Upper lobe of left lung (tissue), 6 donors: ENCODE results near the gene TOMM20. TPM values are rescaled to one million over a fixed set of nuclear protein-coding genes. Genes with fewer than 3 reads are reported as not detected.

ENCODE experiments used
- ATAC-seq, 2 donors: fragments of 200-7000 bp; cut with Tn5 transposase; one replicate each; pipeline ENCODE4 v1.9.1; 2022; ENCODE audit warnings: mild to moderate bottlenecking in 2 of 2, moderate library complexity in 2 of 2; ENCODE audit not compliant: low FRiP score in 2 of 2
- DNase-seq, 2 donors: peaks; one replicate each; pipeline ENCODE4 v3.0.0-alpha.2; 2019 to 2020
- H3K27ac ChIP-seq, 4 donors: fragments of 200-600 bp; sonication (generic); one replicate each; pipeline ENCODE4 v1.5.1; 2016 to 2019
- H3K27me3 ChIP-seq, 4 donors: fragments of 200-600 bp; sonication (generic); one replicate each; pipeline ENCODE4 v1.5.1; 2017 to 2019
- H3K36me3 ChIP-seq, 4 donors: fragments of 200-600 bp; sonication (generic); one replicate each; pipeline ENCODE4 v1.5.1; 2016 to 2019
- H3K4me1 ChIP-seq, 4 donors: fragments of 200-600 bp; sonication (generic); one replicate each; pipeline ENCODE4 v1.5.1; 2018 to 2019
- H3K4me3 ChIP-seq, 4 donors: fragments of 200-600 bp; sonication (generic); one replicate each; pipeline ENCODE4 v1.5.1; 2017 to 2019; ENCODE audit warnings: mild to moderate bottlenecking in 2 of 4, moderate library complexity in 1 of 4
- H3K9me3 ChIP-seq, 4 donors: fragments of 200-600 bp; sonication (generic); one replicate each; pipeline ENCODE4 v1.5.1; 2018 to 2019
- CTCF ChIP-seq, 6 experiments: fragments of 450-650 bp in 4 of 6; fragments of 200-600 bp in 2 of 6; sonication (generic) in 2 of 6; IDR thresholded peaks; one replicate each; pipeline ENCODE4 v1.5.1; 2016 to 2019; ENCODE audit warnings: antibody characterized with exemption in 6 of 6
- EP300 ChIP-seq, 4 donors: sonication (generic); formaldehyde crosslinking; IDR thresholded peaks; one replicate each; pipeline ENCODE4 v1.5.1; 2017; ENCODE audit warnings: antibody characterized with exemption in 4 of 4, control low read depth in 2 of 4
- POLR2A ChIP-seq, 4 donors: fragments of 450-650 bp; IDR thresholded peaks; one replicate each; pipeline ENCODE4 v1.5.1; 2016 to 2017; ENCODE audit warnings: antibody characterized with exemption in 4 of 4, mild to moderate bottlenecking in 2 of 4
- POLR2AphosphoS5 ChIP-seq, 2 donors: sonication (generic); formaldehyde crosslinking; IDR thresholded peaks; one replicate each; pipeline ENCODE4 v1.5.1; 2017; ENCODE audit warnings: antibody characterized with exemption in 2 of 2
- WGBS, 2 donors: methylation state at CpG; one replicate each; pipeline ENCODE4 v1.1.5; 2017 to 2018; 5-methylcytosine and 5-hydroxymethylcytosine counted together
- total RNA-seq, 6 donors: library from RNA; depleted of rRNA in 4 of 6; stranded (reverse); fragments of >200 nt in 4 of 6; gene quantifications; one replicate each; pipeline versions ENCODE4 v1.1.0 to v1.2.1, GENCODE V29; 2016 to 2021
- donor health status: DM: no; HTN: no; CAD: no; lungs with moderate emphysema.
- donor health status: DM: no; HTN: yes; CAD: no; lungs with severe emphysema.

The TOMM20 gene
- total RNA-seq, 6 donors from 2014 or later, result 37.6 to 124 (median 89.8) TPM

DNA sequence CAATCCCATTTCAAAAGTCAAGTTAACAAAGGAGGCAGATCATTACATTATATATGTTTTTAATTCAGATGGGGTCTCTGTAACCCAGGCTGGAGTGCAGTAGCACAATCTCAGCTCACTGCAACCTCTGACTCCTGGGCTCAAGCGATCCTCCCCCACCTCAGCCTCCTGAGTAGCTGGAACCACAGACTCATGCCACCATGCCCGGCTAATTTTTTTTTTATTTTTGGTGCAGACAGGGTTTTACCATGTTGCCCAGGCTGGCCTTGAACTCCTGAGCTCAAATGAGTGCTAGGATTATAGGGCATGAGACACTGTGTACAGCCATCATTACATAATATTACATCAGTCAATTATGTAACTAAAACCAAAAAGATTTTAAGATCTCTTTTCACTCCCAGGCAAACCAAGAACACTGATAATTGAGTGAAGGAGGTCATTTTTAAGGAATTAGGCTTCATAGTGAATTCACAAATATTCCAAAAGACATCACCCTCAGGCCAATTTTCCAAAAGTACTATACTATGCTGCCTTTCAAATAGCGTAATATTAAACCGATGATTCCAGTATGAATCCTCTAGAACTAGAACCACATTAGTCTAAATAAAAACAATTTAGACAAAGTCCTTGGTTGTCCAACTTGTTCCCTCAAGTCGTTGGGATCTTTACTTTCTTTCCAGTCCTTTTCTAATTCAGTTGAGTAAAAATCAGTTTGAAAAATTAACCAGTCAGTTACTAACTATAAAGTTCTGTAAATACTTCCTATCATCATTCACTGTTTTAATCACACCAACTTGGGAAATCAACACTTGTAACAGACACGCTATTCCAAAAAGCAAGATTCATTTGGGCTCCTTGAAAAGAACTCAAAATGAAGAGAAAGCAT is 16.1 kb downstream of the TOMM20 start:
- no peaks in the 10 kb centered on the region for H3K9me3 ChIP-seq
- TF ChIP-seq EP300 (IDR thresholded peaks at IDR 0.05), result no peak
- TF ChIP-seq CTCF (IDR thresholded peaks at IDR 0.05), result no peak
- TF ChIP-seq POLR2AphosphoS5 (IDR thresholded peaks at IDR 0.05), result no peak
- TF ChIP-seq POLR2A (IDR thresholded peaks at IDR 0.05), result no peak
- DNase-seq (no peak), ATAC-seq (no peak)
- H3K4me3 ChIP-seq, result no peak overlapping the region
- WGBS, 2 donors, result 91 to 93% methylated on average over 6 of the region's 6 CpGs
- no peaks in the 10 kb centered on the region for H3K4me1 ChIP-seq
- no peaks in the 10 kb centered on the region for H3K27me3 ChIP-seq
- no peak overlapping the region for H3K27ac ChIP-seq
- peaks cover 18 to 89% (median 62%) of the 10 kb centered on the region in 4 donors for H3K36me3 ChIP-seq

GRCh38 chr1:235111107-235111506 is 17.5 kb downstream of the TOMM20 start:
- 93% methylated on average over 3 of the region's 3 CpGs for WGBS, 2 donors
- H3K4me1 ChIP-seq, result no peaks in the 10 kb centered on the region
- H3K27ac ChIP-seq, result no peak overlapping the region
- H3K36me3 ChIP-seq, result peaks cover 18 to 79% (median 60%) of the 10 kb centered on the region in 4 donors
- ATAC-seq (no peak), DNase-seq (no peak)
- TF ChIP-seq CTCF (IDR thresholded peaks at IDR 0.05), result no peak
- no peak for TF ChIP-seq POLR2A (IDR thresholded peaks at IDR 0.05)
- no peak for TF ChIP-seq EP300 (IDR thresholded peaks at IDR 0.05)
- TF ChIP-seq POLR2AphosphoS5 (IDR thresholded peaks at IDR 0.05), result no peak
- H3K27me3 ChIP-seq, result no peaks in the 10 kb centered on the region
- H3K4me3 ChIP-seq, result no peak overlapping the region
- no peaks in the 10 kb centered on the region for H3K9me3 ChIP-seq

DNA sequence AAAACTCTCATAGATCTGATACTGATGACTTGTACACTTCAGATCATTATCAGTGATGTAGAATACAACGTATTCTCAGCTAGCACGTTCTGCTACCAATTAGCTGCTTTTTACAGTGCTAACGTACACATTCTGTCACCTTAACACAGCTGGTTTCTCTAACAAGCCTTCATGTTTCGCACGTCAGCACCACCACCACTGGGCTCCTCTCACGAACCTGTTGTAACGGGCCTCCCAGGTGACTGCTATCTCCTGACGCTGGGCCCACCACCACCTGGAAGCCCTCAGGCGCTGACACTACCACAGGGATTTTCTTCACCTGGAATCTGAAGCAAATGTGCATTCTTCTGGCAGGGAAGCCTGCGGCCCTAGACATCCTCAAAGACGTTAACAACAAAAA is 19.8 kb downstream of the TOMM20 start:
- Histone ChIP-seq H3K4me1 (peaks cover 7 to 10% (median 8%) of the 10 kb centered on the region in 4 donors), H3K4me3 (no peak overlapping the region), H3K9me3 (no peaks in the 10 kb centered on the region), H3K27ac (no peak overlapping the region), H3K36me3 (peaks cover 8 to 59% (median 49%) of the 10 kb centered on the region in 4 donors), H3K27me3 (no peaks in the 10 kb centered on the region)
- no peak for TF ChIP-seq EP300 (IDR thresholded peaks at IDR 0.05)
- TF ChIP-seq POLR2AphosphoS5 (IDR thresholded peaks at IDR 0.05), result no peak
- no peak for TF ChIP-seq POLR2A (IDR thresholded peaks at IDR 0.05)
- no peak for TF ChIP-seq CTCF (IDR thresholded peaks at IDR 0.05)
- WGBS, 2 donors, result 92 to 96% methylated on average over 11 of the region's 11 CpGs
- no peak for DNase-seq
- no peak for ATAC-seq

- Histone ChIP-seq H3K27ac (no peak overlapping the region), H3K27me3 (no peaks in the 10 kb centered on the region), H3K9me3 (no peaks in the 10 kb centered on the region), H3K4me1 (peaks cover 9 to 11% (median 10%) of the 10 kb centered on the region in 4 donors), H3K4me3 (no peak overlapping the region), H3K36me3 (peaks cover 2 to 52% (median 43%) of the 10 kb centered on the region in 4 donors)
- DNase-seq, result no peak
- ATAC-seq, result no peak
- TF ChIP-seq POLR2A (IDR thresholded peaks at IDR 0.05) (no peak), CTCF (IDR thresholded peaks at IDR 0.05) (no peak), POLR2AphosphoS5 (IDR thresholded peaks at IDR 0.05) (no peak), EP300 (IDR thresholded peaks at IDR 0.05) (no peak)
- WGBS, 2 donors, result 89 to 91% methylated on average over 1 of the region's 1 CpG
Measured at GRCh38 chr1:235108185-235108593, 20.4 kb downstream of the TOMM20 start.
